Tibial nerve (tissue), 4 donors: Measurements from ENCODE around the gene GRM3.

Source experiments
- CTCF ChIP-seq, 5 experiments: fragments of 200-600 bp in 3 of 5; fragments of 450-650 bp in 2 of 5; sonication (generic) in 3 of 5; IDR thresholded peaks; one replicate each; pipeline ENCODE4 v1.5.1; 2016 to 2019; ENCODE audit warnings: antibody characterized with exemption in 5 of 5, mild to moderate bottlenecking in 3 of 5, moderate library complexity in 2 of 5
- EP300 ChIP-seq, 2 donors: sonication (generic); formaldehyde crosslinking; IDR thresholded peaks; one replicate each; pipeline ENCODE4 v1.6.1; 2017; ENCODE audit warnings: antibody characterized with exemption in 2 of 2, mild to moderate bottlenecking in 1 of 2
- POLR2A ChIP-seq, 2 donors: fragments of 450-650 bp; IDR thresholded peaks; one replicate each; pipeline ENCODE4 v1.6.1; 2017; ENCODE audit warnings: antibody characterized with exemption in 2 of 2, mild to moderate bottlenecking in 2 of 2, moderate library complexity in 2 of 2

- TF ChIP-seq CTCF (IDR thresholded peaks at IDR 0.05) (no peak), POLR2A (IDR thresholded peaks at IDR 0.05) (no peak), EP300 (IDR thresholded peaks at IDR 0.05) (no peak)
These were observed 265.2 kb downstream of the GRM3 start for GRCh38 chr7:86908948-86909347.
